Measurements from ENCODE around the gene ERLEC1.
"Not testable (repeated sequence)": the region's sequence is repeated elsewhere in the genome, so short reads cannot be mapped to it uniquely, and the experiment has no call there.

The ERLEC1 gene

DNA sequence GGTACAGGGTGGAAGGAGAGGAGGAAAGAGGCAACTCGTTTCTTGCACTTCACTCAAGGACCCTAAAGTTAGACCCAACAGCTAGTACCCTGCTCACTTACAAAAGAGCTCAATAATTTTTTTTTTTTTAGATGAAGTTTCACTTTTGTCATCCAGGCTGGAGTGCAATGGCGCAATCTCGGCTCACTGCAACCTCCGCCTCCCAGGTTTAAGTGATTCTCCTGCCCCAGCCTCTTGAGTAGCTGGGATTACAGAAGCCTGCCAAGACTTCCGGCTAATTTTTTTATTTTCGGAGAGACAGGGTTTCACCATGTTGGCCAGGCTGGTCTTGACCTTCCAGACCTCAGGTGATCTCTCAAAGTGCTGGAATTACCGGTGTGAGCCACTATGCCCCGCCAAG, 4.2 kb upstream of the ERLEC1 start:
- DNase-seq = no peak

GRCh38 chr2:53784436-53784835, 2.4 kb upstream of the ERLEC1 start:
- no peak for DNase-seq

DNA sequence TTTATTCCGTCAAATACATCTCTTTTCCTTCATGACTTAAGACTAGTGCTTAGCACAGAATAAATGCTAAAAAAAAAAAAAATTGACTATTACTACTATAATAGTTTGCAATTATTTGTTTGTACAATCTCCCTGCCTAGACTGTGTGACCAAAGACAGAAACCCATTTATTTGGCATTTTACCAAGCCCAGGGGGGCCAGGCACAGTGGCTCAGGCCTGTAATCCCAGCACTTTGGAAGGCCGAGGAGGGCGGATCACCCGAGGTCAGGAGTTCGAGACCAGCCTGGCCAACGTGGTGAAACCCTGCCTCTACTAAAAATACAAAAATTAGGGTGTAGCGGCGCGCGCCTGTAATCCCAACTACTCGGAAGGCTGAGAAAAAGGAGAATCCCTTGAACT, 1.5 kb upstream of the ERLEC1 start:
- no peak for DNase-seq

GRCh38 chr2:53786352-53786704, 516 bp upstream of the ERLEC1 start:
- no peak for DNase-seq

DNA sequence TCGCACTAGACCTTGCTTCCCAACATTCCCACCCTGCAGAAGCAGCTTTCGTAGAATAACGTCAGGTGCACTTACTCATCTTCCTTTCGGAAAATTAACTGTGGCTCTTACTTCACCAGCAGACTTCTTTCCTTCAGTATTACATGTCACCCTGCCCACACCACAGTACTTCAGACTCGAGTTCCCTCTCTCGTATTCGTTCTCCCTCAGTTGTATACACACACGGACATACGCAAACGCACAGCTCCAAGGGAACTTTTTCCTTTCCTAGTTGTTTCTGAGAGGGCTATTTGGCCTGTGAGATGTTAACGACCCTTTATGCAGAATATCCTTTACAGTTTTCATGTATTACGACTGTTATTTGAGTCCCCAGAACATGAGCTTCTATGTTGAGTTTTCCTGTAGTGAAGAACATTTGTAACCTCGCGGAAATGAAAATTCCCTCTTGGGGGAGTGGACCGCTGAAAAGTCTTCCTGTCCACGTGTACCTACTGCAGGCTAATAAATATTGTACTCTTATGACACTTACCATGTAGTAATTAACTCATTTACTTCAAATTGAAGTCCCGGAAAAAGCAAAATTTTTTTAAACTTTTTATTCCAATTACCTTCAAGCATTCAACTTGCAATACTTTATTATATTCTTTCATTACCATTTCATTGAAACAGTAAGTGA, 908 bp downstream of the ERLEC1 start:
- DNase-seq = no peak

GRCh38 chr2:53793261-53793660, 6.4 kb downstream of the ERLEC1 start:
- DNase-seq = no peak

- no peak for DNase-seq
Measured at GRCh38 chr2:53793821-53794220, 7.0 kb downstream of the ERLEC1 start.

DNA sequence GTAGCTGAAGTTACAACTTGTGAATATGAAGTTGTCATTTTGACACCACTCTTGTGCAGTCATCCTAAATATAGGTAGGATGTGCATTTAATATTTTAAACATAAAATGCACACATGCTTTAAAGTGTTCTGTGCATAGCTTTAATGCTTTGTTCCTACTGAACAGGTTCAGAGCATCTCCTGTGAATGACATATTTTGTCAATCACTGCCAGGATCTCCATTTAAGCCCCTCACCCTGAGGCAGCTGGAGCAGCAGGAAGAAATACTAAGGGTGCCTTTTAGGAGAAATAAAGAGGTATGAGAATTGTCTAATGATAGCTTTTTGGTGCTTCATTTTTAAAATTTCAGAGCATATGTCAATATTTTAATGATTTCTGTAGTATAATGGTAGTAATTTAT, 14.7 kb downstream of the ERLEC1 start:
- DNase-seq = no peak

DNA sequence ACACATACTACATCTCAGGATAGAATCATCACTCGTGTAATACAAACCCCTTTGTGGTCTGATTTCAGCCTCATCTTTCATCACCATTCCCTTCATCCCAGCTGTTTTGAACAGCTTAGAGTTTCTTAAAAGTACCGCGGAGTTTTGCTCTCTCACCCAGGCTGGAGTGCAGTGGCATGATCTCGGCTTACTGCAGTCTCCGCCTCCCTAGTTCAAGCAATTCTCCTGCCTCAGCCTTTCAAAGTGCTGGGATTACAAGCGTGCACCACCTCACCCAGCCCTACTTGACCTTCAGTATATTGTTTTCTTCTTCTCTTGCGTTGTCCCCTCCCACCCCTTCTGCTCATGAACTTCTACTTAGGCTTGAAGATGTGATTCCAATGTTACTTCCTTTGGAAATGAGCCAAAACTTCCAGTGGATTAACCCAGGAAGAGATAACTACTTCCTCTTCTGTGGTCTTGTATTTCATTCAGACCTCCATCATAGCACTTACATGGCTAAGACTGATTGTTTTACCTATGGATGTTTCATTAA, 15.8 kb downstream of the ERLEC1 start:
- DNase-seq = no peak

- DNase-seq = no peak
Measured at GRCh38 chr2:53811601-53812000, 24.8 kb downstream of the ERLEC1 start.

DNA sequence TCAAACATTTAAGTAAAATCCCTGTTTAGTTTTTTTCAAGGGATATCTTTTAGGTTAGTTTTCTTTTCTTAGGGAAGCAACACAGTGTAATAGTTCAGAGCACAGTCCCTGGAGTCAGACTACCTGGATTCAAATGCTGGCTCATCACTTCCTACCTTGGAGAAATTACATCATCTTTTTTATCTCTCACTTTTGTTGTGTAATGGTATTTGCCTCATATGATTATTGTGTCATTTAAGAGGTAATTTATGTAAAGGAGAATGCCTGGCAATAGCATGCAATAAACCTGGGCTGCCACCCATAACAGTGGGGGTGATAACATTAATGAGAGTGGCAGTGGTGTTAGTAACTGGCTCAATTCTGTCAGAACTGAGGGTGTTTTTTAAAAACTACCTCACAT, 26.3 kb downstream of the ERLEC1 start:
- DNase-seq = no peak

DNA sequence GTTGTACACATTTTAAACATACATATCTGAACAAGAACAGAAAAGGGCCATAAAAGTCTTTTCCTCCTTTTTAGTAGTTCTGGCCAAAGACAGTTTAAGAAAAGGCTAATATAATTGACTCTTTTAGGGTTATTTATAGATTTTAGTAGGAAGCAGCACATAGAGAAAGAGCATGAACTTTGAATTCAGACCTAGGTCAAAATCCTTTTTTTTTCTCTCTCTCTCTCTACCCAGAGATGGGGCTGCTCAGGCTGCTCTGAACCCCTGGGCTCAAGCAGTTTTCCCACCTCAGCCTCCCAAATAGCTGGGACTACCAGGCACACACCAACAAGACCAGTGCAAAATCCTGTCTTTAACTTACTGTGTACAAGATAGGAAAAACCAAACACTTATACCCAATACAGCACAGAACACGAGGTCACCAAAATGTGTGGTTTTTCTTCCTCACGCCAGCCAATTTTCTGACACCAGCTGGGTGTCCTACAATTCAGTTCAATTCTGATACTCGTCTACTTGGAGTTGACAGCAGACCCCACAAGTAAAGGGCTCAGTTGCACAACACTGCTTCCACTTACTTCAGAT, 32.1 kb downstream of the ERLEC1 start:
- DNase-seq = no peak

DNA sequence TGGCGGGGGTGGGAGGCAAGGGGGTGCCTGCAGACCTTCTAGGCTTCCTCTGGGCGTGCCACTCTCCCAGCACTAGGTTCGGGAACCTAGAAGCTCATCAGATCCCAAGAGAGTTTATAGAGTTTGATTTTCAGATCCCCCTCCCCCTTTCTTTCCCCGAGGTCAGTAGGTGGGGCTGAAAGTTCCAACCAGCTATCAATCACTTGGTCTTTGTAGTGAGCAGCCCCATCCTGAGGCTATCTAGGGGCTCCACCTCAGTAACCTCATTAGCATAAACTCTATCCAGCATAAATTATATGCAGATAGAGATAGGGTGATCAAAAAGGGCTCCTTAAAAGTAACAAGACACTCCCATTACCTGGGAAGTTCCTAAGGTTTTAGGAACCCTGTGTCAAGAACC, 32.8 kb downstream of the ERLEC1 start:
- DNase-seq = no peak

GRCh38 chr2:53820048-53820447, 33.2 kb downstream of the ERLEC1 start:
- DNase-seq = no peak

DNA sequence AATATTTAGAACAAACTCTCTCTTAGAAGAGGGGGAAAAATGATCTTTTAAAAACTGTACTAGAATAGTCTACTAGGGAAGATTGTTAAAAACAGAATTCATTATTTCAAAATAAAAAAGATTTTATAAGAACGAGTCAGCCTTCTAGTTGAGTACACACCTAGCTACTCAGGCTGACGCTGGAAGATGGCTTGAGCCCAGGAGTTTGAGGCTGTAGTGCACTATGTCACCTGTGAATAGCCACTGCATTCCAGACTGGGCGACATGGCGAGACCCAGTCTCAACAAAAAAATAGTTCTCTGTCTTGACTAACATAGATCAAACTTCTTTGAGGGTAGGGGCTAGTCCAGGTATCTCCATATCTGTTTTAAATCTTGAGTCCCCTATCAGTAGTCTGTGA, 33.9 kb downstream of the ERLEC1 start:
- no peak for DNase-seq

- no peak for DNase-seq
Measured at GRCh38 chr2:53821810-53822209, 35.0 kb downstream of the ERLEC1 start.

GRCh38 chr2:53823639-53824038, 36.8 kb downstream of the ERLEC1 start:
- DNase-seq = not testable (repeated sequence)

GRCh38 chr2:53826030-53826410, 39.2 kb downstream of the ERLEC1 start:
- no peak for DNase-seq

DNA sequence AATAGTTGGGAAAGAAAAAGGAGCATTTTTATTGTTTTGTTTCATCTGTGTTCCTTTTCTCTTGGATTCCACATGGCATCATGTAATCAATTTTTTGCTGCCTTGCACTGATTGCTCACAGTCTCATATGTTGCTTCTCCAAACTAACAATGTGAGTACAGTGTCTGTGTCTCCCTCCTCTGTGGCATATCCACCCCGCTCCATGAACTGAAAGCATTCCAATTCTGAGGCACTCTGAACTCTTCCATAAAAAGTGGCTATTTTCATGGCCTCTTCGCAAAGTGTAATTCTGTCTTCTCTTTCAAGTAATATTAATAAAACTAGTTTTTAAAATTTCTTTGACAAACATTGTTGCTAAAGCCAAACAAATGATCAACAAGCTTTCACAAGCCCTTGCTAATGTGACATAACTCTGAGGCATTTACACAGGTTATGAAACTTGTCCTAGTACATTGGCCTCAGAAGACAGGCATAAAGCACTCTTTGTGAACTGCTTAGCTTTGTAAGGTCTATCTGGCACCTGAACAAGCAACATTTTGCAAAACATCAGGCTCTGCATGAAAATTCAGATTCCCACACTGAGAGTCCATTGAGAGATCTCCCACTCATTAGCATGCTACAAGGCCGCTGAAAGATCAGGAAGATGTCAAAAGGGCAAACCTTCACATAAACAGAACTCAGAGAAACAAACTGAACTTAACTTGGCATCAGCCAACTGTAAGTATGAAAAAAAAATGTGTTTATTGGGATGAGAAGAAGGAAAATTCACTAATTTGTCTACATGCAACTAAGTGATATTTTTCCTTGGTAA, 39.9 kb downstream of the ERLEC1 start:
- DNase-seq = no peak

GRCh38 chr2:53827398-53828175, 40.7 kb downstream of the ERLEC1 start:
- no peak for DNase-seq

- no peak for DNase-seq
Measured at GRCh38 chr2:53828331-53828730, 41.5 kb downstream of the ERLEC1 start.

DNA sequence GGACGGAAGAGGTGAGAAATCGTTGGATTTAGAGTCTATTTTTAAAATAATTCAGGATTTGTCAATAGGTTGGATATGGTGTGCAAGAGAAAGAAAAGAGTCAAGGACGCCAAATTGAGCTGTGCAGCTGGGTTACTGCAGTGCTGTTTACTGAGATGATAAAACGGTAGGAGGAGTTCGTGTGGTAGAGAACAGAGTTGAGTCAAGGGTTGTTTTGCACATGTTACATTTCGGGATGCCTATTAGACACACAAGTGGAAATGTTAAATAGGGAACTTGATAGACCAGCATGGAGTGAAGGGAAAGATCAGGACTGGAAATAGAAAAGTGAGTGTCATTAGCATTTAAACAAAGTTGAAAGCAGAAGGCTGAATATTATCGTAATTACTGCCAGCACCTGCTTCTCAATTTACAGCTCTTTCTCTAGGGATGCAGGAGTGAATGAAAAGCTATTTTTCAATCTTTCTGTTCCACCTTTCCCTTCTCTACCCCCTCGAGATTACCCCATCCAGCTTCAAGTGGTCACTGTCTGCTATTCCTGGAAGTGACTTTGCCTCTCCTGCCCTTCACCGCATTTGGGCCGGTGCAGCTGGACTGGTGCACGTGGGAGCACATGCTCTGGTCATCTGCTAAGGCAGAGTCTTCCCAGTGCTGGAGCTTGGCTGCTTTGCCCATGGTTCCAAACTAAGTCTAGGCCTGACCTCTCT, 42.6 kb downstream of the ERLEC1 start:
- DNase-seq = no peak

- DNase-seq = not testable (repeated sequence)
Measured at GRCh38 chr2:53829980-53830290, 43.1 kb downstream of the ERLEC1 start.
